Gastrocnemius medialis (tissue), 4 donors: ENCODE results near the gene WASL.

Experiments used
- POLR2A ChIP-seq, 2 donors: fragments of 450-650 bp; IDR thresholded peaks; one replicate each; pipeline ENCODE4 v1.6.1; 2017; ENCODE audit warnings: antibody characterized with exemption in 2 of 2, mild to moderate bottlenecking in 2 of 2, moderate library complexity in 2 of 2
- TF ChIP-seq, protein P1 (sequence below), 5 experiments: fragments of 450-650 bp in 3 of 5; fragments of 200-600 bp in 2 of 5; sonication (generic) in 2 of 5; IDR thresholded peaks in 4 of 5; conservative IDR thresholded peaks in 1 of 5; 1 replicate in 4 of 5; 2 replicates in 1 of 5; pipeline ENCODE4 v1.5.1; 2016 to 2019; ENCODE audit warnings: antibody characterized with exemption in 5 of 5, mild to moderate bottlenecking in 3 of 5, moderate library complexity in 3 of 5

DNA sequence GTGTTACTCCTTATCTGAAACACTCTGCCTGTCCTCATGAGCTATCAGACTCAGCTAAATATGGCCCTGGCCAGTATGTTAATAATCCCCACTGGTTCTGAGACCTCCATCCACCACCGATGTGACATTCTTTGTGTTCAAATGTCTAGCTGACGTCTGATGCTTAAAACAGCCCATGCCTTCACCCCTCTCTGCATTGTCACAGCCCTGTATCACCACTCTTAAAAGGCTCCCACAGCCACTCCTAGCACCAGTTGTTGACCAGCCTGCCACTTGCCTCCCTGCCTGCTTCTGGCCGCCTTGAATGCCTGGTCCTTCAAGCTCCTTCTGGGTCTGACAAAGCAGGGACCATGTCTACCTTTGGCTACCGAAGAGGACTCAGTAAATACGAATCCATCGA, 93.2 kb downstream of the WASL start, which contains the start of gene LMOD2:
- TF ChIP-seq, protein P1, sequence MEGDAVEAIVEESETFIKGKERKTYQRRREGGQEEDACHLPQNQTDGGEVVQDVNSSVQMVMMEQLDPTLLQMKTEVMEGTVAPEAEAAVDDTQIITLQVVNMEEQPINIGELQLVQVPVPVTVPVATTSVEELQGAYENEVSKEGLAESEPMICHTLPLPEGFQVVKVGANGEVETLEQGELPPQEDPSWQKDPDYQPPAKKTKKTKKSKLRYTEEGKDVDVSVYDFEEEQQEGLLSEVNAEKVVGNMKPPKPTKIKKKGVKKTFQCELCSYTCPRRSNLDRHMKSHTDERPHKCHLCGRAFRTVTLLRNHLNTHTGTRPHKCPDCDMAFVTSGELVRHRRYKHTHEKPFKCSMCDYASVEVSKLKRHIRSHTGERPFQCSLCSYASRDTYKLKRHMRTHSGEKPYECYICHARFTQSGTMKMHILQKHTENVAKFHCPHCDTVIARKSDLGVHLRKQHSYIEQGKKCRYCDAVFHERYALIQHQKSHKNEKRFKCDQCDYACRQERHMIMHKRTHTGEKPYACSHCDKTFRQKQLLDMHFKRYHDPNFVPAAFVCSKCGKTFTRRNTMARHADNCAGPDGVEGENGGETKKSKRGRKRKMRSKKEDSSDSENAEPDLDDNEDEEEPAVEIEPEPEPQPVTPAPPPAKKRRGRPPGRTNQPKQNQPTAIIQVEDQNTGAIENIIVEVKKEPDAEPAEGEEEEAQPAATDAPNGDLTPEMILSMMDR (IDR thresholded peaks at IDR 0.05 in 4 of 5, conservative IDR thresholded peaks at IDR 0.05 in 1 of 5) = no peak
- peak; percentile 86 to 95 for TF ChIP-seq POLR2A (IDR thresholded peaks at IDR 0.05)
